H1 (cell line): ENCODE measurements around the gene SMIM1. TPM values are rescaled to one million over a fixed set of nuclear protein-coding genes. Genes with fewer than 3 reads are reported as not detected.

ENCODE experiments used
- GTF2F1 ChIP-seq: IDR thresholded peaks from 2 replicates; pipeline ENCODE4 v1.6.1; 2012; ENCODE audit warnings: low read depth, low read length, improper control_type of control experiment, borderline replicate concordance
- KDM5A ChIP-seq: fragments of 200-600 bp; IDR thresholded peaks from 2 replicates; pipeline ENCODE4 v1.7.1; 2012; ENCODE audit warnings: mild to moderate bottlenecking, low read length, inconsistent platforms, mixed read lengths
- RAD21 ChIP-seq, 2 experiments: IDR thresholded peaks in 1 of 2; conservative IDR thresholded peaks in 1 of 2; 2 replicates each; pipeline ENCODE4 v1.6.1; 2011; ENCODE audit warnings: low read depth in 2 of 2, low read length in 2 of 2, improper control_type of control experiment in 1 of 2, inconsistent platforms in 1 of 2, mild to moderate bottlenecking in 1 of 2, moderate library complexity in 1 of 2
- polyA plus RNA-seq, 7 experiments: library from polyadenylated mRNA; depleted of rRNA in 3 of 7; stranded (reverse) in 5 of 7; unstranded in 2 of 7; fragments of >200 nt in 5 of 7; fragments of 200-250 nt in 2 of 7; gene quantifications; 1 replicate in 5 of 7; 2 replicates in 1 of 7; 4 replicates in 1 of 7; pipeline versions ENCODE4 v1.2.1 to v1.2.3, GENCODE V29; 2011 to 2013; ENCODE audit warnings: missing spikeins in 2 of 7, mixed read lengths in 2 of 7
- total RNA-seq: library from RNA; stranded (reverse); fragmentation: NEBNext Ultra II Directional; extraction: Animal tissue kit (Norgen Biotek cat#: 25700); gene quantifications from 2 replicates; pipeline ENCODE4 v1.2.1, GENCODE V29; 2021

SMIM1 gene
- total and polyA plus RNA-seq, 2 of the 8 experiments (the other 6 are each of a cell fraction or from before 2014, with no cell fraction given), result 7.7 to 9.7 TPM

DNA sequence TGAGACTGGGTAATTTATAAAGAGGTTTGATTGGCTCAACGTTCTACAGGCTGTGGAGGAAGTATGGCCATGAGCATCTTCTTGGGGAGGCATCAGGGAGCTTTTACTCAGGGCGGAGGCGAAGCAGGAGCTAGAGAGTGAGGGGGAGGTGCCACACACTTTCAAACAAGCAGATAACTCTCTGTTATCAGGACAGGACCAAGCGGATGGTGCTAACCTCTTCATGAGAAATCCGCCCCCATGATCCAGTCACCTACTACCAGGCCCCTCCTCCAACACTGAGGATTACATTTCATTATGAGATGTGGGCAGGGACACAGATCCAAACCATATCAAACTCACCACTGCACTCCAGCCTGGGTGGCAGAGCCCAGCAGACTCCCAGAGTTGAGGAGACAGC, 35.2 kb downstream of the SMIM1 start (continued):
- TF ChIP-seq RAD21 (IDR thresholded peaks at IDR 0.05 in 1 of 2, conservative IDR thresholded peaks at IDR 0.05 in 1 of 2; ENCODE audit: low read depth in 2 of 2, low read length in 2 of 2) (no peak), GTF2F1 (no peak), KDM5A (no peak)
